NCI-H146 treated with DMSO at 0.1 percent for 48 hours (cell line): ENCODE results near the gene DELE1.
A peak's percentile ranks its signal among the peaks of the same experiment; 100 is the strongest.

ENCODE experiments used
- DNase-seq: peaks from one replicate; lab custom pipeline; 2025; ENCODE audit not compliant: unreplicated experiment; lab: John Stamatoyannopoulos, UW

Gene DELE1

DNA sequence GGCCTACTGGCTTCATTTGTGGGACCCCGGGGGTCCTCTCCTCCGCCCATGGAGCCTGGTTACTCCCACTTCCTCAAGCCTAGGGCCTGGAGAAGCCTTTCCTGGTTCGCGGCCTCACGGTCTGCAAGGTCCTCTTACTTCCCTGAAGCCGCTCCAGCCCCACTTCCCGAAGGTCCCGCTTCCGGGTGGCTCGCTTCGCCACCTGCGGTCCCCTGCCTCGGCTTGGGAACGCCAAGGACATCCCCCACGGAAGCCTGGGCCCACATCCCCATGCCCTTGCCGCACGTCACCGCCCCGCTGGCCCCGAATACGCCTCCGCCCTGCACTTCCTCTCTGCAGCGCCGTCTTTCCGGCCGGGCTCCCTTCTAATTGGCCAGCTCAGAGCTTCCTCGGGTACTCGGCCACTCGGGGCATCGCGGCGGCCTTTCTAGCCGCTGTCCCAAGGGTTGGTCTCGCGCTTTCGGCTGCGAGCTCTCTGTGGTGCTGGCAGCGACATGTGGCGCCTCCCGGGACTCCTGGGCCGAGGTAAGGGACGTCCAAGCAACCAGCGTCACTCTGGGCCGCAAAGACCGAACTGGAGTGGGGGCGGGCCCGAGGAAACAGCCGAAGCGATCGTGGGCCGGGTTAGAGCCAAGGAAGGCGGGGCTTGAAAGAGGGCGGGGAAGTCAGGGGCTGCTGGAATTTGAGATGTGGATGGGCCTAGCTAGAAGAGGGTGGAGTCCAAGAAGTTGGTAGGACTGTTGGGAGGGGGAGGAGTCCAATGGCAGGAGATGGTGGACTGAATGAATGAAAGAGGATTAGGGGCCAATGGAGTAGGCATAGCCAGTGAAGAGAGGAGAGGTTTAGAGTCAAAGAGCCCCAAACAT lies at the start of gene DELE1:
TSS of gene DELE1 (plus strand) at position 424 of the 866 bp plus-strand sequence. CDS start at position 495, 71 bp downstream.
- DNase-seq = peak; percentile 82

DNA sequence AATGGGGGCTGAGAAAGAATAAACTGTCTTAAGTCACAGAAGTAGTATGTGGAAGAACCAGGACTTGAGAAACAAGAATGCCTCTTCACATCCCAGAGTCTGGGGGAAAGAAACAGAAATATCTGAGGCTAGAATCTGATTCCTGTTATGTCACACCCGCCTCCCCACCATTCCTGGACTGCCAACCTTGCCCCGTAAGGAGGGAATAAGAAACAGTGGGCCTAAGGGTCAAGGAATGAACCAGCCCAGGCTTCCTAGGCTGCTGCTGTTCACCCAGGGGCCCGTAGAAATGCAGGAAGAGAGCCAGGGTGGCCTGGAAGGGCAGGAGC lies 49.8 kb upstream of the DELE1 start:
- DNase-seq = no peak

DNA sequence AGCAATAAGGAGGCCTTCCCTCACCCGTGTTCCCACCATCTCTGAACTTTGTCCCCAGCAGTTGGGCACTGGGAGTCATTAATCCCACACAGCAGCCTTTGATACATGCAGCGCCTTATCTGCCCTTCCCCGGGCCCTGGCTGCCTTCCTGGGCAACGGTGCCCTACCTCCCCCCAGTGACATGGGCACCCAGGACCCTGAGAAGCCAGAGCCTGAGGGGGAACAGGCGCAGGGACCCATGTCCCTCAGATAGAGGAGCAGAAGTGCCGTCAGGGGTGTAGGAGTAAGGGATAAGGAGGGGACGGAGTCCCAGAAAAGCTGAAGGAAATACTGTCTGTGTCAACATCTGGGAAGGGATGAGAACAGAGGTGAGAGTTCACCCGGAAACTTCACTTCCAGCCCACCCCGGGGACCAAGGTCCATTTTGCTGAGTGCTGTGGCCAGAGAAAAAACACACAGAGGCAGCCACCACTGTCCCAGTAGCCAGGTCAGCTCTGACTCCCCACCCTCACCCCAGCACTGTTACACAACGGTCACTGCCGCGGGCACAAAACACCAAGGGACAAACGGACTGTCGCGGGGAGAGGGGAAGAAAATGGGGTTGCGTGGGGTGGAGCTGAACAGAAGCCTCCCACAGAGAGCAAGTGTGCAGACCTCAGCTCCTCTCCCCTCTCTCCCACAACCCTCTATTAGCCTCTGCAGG lies 49.3 kb upstream of the DELE1 start:
- DNase-seq = no peak

GRCh38 chr5:141875022-141875740 lies 48.5 kb upstream of the DELE1 start:
- no peak for DNase-seq

DNA sequence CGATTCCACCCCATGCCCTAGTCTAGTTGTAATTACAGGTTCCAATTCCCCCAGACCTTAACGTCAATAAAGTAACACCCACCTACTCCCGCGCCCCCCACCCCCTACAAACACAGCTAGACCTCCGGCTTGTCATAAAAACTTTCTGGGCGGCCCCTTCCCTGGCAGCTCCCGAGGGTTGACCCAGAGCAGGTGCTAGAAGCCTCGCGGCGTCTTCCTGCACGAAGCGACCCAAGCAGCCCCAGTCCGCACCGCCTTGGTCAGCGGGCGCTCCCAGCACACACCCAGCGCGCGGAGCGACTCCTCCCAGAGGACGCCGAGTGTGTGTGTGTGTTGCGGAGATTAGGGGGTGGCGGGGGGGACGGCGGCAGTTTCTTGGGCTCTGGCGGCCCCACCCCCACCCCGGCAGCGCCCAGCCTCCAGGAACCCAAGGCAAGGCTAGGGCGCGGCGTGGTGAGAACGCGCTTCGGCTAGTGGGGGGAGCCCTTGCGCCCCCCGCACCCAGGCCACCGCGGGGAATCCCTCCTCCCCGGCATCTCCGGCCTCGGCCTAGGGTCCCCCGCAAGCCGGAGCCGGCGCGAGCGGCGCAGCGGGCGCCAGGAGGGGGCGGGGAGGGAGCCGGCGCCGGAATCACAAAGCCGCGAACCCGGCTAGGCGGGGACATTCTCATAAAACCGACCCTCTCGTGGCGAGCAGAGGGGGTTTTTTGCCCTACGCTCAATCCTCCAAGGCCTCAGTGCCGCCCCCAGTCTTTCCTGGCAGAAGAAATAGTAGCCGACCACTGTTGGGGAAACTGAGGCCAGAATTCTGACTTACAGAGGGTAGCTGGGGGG lies 47.7 kb upstream of the DELE1 start:
- DNase-seq = no peak

DNA sequence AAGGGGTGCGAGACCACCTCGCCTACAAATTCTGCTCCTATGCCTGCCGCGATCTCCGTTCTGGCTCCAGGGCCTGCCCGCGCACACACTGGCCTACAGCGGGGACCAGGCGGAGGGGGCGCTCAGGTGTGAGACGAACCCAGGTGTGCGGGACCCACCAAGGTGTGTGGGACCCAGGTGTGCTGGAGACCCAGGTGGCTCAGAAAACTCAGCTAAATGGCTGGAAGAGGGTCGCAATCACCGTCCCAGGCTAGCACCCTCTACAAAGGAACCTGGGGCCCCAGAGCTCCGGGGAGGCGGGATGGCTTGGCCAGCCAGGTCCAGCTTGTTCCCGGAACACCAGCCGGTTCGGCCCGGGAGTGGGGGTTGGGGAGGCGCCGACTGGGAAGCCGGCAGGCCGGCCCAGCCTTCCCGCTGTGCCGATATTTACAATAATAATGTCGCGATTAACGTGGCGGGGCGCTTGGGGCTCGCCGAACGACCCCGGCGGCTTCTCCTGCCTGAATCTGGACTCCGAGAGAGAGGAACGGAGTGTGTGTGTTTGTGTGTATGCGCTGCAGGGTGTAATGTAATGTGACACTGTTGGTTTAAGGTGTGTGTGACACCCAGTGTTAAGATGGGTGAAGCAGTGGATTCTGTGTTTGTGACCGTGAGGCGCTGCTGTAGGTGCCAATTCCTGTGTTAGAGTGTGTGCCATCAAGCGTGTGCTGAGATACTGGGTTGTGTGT lies 46.9 kb upstream of the DELE1 start:
- DNase-seq = no peak

- DNase-seq = no peak
Observed at GRCh38 chr5:141877356-141878185, 46.1 kb upstream of the DELE1 start.

DNA sequence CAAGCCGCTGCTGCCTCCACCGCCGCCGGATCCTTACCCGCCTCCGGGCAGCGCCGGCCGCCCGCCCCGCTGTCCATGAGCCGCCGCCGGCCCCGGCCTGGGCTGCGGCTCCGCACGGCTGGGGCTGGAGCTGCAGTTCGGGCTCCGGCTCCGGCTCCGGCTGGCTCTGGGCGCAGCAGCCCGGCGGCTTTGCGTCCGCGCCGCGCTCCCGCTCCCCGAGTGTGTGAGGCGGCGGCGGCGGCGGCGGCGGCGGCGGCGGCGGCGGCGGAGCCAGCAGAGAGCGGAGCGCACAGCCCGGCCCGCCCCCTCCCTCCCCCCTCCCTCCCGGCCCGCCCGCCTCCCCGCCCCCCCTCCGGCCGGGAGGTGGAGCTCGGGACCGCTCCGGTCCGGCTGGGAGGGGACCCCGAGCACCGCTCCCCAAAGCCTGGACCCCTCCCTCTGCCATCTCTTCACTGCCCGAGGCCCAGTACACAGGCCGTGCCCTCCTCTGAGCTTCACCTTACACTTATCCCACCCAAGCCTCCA lies 45.4 kb upstream of the DELE1 start, which contains the start of gene PCDH1:
TSS of gene PCDH1 (minus strand) at position 225 of the 525 bp plus-strand sequence. CDS start at position 77, 148 bp downstream.
- no peak for DNase-seq

DNA sequence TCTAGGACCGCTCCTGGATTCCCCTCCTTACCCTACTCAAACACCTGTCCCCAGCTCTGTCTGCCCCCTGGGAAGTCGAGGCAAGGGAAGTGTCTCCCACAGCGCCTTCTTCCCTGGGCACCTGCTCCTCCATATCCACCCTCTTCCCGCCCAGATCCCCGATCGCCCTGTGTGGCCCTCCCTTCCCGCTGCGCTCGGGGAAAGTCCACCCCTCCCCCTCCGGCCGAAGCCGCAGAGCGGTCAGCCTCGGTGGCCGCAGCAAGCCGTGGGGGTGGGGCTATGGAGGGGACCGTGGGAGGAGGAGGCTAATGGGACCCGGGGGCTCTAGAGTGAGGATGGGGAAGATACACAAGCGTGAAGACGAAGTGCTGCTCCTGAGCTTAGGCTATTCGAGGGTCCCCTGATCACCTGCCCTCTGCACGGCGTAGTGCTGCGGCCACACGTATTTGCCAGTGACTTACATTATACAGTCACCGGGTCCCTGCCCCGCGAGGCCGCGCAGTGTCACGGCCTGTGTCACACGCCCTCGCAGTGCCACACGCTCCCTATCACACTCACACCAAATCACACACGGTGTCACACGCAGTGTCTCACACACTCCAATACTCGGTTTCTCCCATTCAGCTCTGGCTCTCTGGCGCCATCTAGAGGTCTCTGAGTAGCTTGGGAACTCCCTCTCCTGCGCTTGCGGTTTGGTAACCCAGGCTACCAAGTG lies 44.8 kb upstream of the DELE1 start:
- peak; percentile 56 for DNase-seq

DNA sequence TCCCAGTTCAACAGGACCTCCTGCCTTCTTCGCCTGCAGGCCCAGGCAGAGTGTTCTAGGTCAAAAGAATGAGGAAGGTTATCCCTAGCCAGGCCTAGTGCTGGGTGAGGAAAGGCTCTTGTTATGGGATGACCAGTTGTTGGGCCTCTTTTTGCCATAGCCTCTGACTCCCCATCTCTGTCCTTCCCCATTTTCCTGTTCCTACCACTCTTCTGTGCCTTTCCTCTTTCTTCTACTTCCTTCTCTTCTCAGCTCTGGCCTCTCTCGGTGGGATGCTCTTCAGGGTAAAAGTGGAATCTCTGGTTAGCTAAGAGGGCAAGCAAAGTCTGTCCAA lies 44.3 kb upstream of the DELE1 start:
- no peak for DNase-seq

- DNase-seq = no peak
Observed at GRCh38 chr5:141879941-141880738, 43.5 kb upstream of the DELE1 start.

- DNase-seq = no peak
Observed at GRCh38 chr5:141880961-141881801, 42.5 kb upstream of the DELE1 start.

- no peak for DNase-seq
Observed at GRCh38 chr5:141881886-141882285, 41.8 kb upstream of the DELE1 start.

- peak; percentile 23 for DNase-seq
Observed at GRCh38 chr5:141882594-141883183, 41.0 kb upstream of the DELE1 start.

- no peak for DNase-seq
Observed at GRCh38 chr5:141883184-141883891, 40.3 kb upstream of the DELE1 start.

- no peak for DNase-seq
Observed at GRCh38 chr5:141883892-141884318, 39.8 kb upstream of the DELE1 start.
